ENCODE measurements around the gene GALR2. TPM values are rescaled to one million over a fixed set of nuclear protein-coding genes. Genes with fewer than 3 reads are reported as not detected.

The GALR2 gene
- total RNA-seq, 2 donors from 2014 or later, result 0.19 to 0.49 TPM

GRCh38 chr17:76091526-76092286 lies 17.1 kb downstream of the GALR2 start:
- H3K27me3 ChIP-seq, result no peaks in the 10 kb centered on the region
- no peak overlapping the region for H3K27ac ChIP-seq
- no peaks in the 10 kb centered on the region for H3K4me1 ChIP-seq
- DNase-seq, result no peak
- no peak overlapping the region for H3K4me3 ChIP-seq
- H3K9me3 ChIP-seq, result no peaks in the 10 kb centered on the region
- no peak for TF ChIP-seq CTCF (IDR thresholded peaks at IDR 0.05)
- intact Hi-C loops (cut with DNase I), result no loop called here
- H3K9ac ChIP-seq (ENCODE audit: low read depth in 2 of 2, low read length in 2 of 2), result no peak overlapping the region
- peaks cover 31% of the 10 kb centered on the region for H3K36me3 ChIP-seq

- no peak for DNase-seq
- H3K9ac ChIP-seq (ENCODE audit: low read depth in 2 of 2, low read length in 2 of 2), result no peak overlapping the region
- H3K36me3 ChIP-seq, result peaks cover 26% of the 10 kb centered on the region
- intact Hi-C loops (cut with DNase I), result no loop called here
- no peak overlapping the region for H3K27ac ChIP-seq
- H3K4me1 ChIP-seq, result no peaks in the 10 kb centered on the region
- no peak overlapping the region for H3K4me3 ChIP-seq
- no peaks in the 10 kb centered on the region for H3K27me3 ChIP-seq
- no peaks in the 10 kb centered on the region for H3K9me3 ChIP-seq
- TF ChIP-seq CTCF (IDR thresholded peaks at IDR 0.05), result no peak
Observed at GRCh38 chr17:76092526-76093413, 18.2 kb downstream of the GALR2 start.

- peaks cover 26% of the 10 kb centered on the region for H3K36me3 ChIP-seq
Observed at GRCh38 chr17:76094046-76094445, 19.5 kb downstream of the GALR2 start.

DNA sequence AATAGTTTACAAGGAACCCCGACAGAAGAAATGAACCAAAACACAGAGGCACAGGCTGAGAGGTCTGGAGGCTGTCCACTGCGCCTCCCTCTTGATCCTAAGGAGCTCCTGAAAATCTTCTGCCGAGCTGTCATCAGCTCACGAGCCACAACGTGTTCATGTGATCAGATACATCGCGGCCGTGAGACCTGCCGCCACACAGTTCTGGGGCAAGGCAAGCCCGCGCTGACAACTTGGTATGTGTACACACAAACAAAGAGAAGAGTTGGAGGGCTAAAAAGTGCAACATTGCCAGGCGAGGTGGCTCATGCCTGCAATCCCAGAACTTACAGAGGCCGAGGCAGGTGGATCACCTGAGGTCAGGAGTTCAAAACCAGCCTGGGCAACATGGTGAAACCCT lies 21.4 kb downstream of the GALR2 start:
- H3K36me3 ChIP-seq, result peaks cover 22% of the 10 kb centered on the region
- H3K27me3 ChIP-seq, result no peaks in the 10 kb centered on the region
- no peak overlapping the region for H3K27ac ChIP-seq
- H3K9ac ChIP-seq (ENCODE audit: low read depth in 2 of 2, low read length in 2 of 2), result no peak overlapping the region
- H3K4me1 ChIP-seq, result no peaks in the 10 kb centered on the region
- H3K4me3 ChIP-seq, result no peak overlapping the region
- H3K9me3 ChIP-seq, result no peaks in the 10 kb centered on the region
- intact Hi-C loops (cut with DNase I), result no loop called here
- DNase-seq, result no peak
- no peak for TF ChIP-seq CTCF (IDR thresholded peaks at IDR 0.05)

More at GRCh38 chr17:76094046-76094445, 19.5 kb downstream of the GALR2 start:
- H3K27me3 ChIP-seq, result no peaks in the 10 kb centered on the region
- DNase-seq, result no peak
- no peaks in the 10 kb centered on the region for H3K4me1 ChIP-seq
- TF ChIP-seq CTCF (IDR thresholded peaks at IDR 0.05), result no peak
- no peak overlapping the region for H3K9ac ChIP-seq (ENCODE audit: low read depth in 2 of 2, low read length in 2 of 2)
- intact Hi-C loops (cut with DNase I), result no loop called here
- no peak overlapping the region for H3K4me3 ChIP-seq
- no peaks in the 10 kb centered on the region for H3K9me3 ChIP-seq
- H3K27ac ChIP-seq, result no peak overlapping the region

DNA sequence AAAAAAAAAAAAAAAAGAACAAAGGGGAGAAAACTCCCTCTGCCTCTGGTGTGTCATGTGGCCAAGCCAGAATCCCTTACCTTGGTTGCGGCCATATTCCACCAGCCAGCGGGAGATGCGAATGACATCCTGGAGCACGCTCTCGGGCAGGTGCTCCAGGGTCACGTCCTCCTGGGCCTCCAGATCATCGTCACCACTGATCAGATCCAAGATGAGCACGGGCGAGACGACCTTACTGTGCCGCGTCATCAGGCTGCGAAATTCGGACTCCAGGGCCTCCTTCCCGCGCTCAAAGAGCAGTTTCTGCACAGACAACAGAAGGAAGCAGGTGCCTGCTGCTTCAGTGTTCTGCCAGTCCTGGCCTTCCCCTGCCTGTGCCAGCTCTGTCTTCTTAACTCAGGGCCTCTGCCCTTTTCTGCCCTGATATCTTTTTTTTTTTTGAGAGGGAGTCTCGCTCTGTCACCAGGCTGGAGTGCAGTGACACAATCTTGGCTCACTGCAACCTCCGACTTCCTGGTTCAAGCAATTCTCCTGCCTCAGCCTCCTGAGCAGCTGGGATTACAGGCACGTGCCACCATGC lies 23.2 kb downstream of the GALR2 start:
- Histone ChIP-seq H3K27me3 (no peaks in the 10 kb centered on the region), H3K9ac (ENCODE audit: low read depth in 2 of 2, low read length in 2 of 2) (no peak overlapping the region), H3K9me3 (no peaks in the 10 kb centered on the region), H3K27ac (no peak overlapping the region), H3K4me1 (peaks cover 6% of the 10 kb centered on the region), H3K36me3 (peaks cover 22% of the 10 kb centered on the region), H3K4me3 (no peak overlapping the region)
- DNase-seq, result no peak
- no peak for TF ChIP-seq CTCF (IDR thresholded peaks at IDR 0.05)
- intact Hi-C loops (cut with DNase I), result no loop called here

Measured in colonic mucosa (tissue), 4 donors.